GM12872 (cell line): ENCODE data around the gene VAMP4.
A peak's percentile ranks its signal among the peaks of the same experiment; 100 is the strongest.

Experiments
- TF ChIP-seq, protein P1 (sequence below): IDR thresholded peaks from 3 replicates; pipeline ENCODE4 v1.5.1; 2011; ENCODE audit warnings: low read depth, mild to moderate bottlenecking, low read length, moderate library complexity; ENCODE audit not compliant: insufficient read depth

Gene VAMP4

DNA sequence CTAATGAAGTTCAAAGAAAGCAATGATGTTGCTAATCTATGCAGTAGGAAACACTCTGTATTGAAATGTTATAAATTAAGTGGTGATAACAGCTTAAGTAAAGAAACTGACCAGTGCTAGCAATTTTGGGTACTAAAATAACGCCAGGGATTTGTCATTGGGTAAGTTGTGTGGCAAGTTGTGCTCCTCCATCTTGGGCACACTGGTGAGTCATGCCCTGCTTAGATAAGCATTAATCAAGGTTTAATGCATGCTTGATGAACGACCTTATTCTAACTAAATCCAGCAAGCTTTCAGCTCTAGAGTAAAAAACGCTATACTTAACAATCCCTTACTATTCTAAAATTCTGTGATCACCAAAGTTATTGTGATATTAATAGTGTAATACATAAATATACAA is 25.2 kb downstream of the VAMP4 start:
- TF ChIP-seq, protein P1, sequence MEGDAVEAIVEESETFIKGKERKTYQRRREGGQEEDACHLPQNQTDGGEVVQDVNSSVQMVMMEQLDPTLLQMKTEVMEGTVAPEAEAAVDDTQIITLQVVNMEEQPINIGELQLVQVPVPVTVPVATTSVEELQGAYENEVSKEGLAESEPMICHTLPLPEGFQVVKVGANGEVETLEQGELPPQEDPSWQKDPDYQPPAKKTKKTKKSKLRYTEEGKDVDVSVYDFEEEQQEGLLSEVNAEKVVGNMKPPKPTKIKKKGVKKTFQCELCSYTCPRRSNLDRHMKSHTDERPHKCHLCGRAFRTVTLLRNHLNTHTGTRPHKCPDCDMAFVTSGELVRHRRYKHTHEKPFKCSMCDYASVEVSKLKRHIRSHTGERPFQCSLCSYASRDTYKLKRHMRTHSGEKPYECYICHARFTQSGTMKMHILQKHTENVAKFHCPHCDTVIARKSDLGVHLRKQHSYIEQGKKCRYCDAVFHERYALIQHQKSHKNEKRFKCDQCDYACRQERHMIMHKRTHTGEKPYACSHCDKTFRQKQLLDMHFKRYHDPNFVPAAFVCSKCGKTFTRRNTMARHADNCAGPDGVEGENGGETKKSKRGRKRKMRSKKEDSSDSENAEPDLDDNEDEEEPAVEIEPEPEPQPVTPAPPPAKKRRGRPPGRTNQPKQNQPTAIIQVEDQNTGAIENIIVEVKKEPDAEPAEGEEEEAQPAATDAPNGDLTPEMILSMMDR = no peak

DNA sequence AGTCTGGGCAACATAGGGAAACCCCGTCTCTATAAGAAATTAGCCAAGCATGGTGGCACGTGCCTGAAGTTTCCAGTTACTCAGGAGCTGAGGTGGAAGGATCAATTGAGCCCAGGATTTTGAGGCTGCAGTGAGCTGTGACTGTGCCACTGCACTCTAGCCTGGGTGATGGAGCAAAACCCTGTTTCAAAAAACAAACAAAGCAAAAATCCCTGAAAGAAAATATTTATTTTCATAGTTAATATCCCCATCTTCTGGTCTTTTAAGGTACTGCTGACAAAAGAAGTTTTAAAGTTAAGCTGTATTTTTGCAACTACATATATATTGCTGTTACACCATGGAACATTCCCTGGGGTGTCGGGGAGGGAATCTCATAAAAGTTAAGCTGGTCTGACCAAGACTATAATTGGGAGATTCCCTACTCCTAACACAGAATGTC is 26.0 kb downstream of the VAMP4 start:
- TF ChIP-seq, protein P1 = peak; percentile 27; the same call in 1 of the 3 replicates

DNA sequence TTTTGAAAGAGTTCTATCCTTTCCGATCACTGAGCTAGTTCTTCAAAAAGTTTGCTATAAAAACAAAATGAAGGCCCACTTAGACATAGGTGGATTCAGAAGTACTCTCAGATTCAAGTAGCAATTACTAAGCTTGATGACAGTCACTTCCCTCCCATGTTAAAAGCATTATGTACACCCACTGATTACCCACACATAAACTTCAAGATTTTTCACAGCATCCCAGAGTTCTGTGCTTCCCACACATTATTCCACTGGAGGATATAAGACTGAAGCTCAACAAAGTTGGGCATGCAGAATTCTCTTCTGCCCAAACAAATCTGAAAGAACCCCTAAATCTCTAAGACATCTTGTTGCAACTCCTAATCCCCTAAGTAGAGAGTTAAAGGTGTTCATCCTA is 29.5 kb downstream of the VAMP4 start:
- TF ChIP-seq, protein P1 = no peak

DNA sequence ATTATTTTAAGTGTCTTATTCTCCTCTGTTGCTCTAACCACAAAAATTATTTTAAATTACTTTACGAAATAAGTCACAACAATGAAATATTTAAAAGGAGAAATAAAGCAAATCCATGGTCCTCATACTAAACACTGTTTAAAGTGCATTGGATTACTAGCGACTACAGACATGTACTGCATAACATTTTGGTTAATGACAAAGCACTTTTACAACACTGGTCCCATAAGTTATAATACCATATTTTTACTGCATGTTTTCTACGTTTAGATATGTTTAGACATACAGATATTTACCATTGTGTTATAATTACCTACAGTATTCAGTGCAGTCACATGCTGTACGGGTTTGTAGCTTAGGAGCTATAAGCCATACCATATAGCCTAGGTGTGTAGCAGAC is 30.2 kb downstream of the VAMP4 start:
- TF ChIP-seq, protein P1 = no peak

DNA sequence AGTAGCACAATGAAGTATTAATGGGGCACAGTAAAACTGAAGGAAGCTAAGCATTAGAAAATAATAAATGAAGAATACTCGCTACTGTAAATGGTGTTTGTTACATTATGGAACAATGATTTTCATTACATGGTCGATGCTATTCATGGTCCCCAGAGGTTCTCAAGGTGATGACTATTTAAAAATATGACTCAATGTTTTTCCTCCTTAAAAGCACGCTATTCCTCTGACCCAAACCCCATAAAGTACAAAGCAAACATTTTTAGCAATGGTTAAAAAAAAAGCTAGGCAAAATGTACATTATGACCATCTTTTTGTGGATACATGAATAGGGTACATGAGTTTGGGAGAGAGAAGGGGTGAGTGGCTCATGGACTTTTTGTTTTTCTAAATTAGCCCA is 34.3 kb downstream of the VAMP4 start:
- TF ChIP-seq, protein P1 = no peak

DNA sequence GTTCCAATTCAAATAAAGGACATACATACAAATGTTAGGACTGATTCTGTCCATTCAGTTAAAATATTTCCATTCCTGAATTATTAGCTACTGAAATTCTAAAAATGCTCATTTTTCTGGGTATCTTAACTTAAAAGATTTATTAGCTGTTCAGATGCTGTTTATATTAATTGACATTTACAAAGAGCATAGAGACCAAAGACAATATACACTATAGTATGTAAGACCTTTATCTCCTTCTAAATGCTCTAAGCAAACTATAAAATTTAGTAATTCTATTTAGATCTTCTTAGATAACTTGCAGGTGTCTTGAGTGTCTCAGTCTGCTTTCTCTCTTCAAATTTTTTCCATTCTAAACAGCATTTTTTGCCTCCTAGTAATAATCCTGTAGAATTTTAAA is 39.3 kb downstream of the VAMP4 start:
- TF ChIP-seq, protein P1 = no peak

DNA sequence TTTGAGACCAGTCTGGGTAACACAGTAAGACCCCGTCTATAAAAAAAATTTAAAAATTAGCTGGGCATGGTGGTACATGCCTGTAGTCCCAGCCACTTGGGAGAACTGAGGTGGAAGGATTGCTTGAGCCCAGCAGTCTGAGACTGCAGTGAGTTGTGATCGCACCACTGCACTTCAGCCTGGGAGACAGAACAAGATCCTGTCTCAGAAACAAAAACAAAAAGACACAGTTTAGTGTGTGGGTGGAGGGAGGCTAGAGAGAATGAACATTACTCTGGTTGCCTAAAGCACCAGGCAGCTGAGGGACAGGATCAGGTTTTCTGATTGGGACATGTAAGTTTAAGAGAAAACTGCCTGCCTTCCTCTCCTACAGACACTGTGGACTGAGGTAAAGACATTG is 42.3 kb downstream of the VAMP4 start:
- TF ChIP-seq, protein P1 = no peak

DNA sequence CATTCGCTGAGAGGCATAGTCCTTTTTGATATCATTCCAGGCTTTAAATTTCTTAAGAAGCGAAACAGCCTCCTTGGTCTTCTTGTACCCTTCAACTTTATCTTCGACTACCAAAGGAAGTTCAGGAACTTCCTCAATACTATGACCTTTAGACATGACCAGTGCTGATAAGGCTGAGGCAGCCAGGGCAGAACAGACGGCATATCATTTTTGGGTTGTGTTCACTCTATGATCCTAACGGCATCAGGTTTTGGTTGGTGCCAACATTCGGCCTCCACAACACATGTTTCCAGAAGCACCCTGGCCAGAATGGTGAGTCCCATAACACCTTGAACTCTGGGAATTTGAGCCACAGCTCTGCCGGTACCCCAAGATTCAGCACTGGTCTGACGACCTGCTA is 58.0 kb downstream of the VAMP4 start:
- TF ChIP-seq, protein P1 = no peak
